DMS153 treated with DMSO at 0.1 percent for 48 hours (cell line): ENCODE data around the gene NRIP1.
"Not testable (repeated sequence)": the region's sequence is repeated elsewhere in the genome, so short reads cannot be mapped to it uniquely, and the experiment has no call there.

Experiments
- DNase-seq: peaks from one replicate; lab custom pipeline; 2025; ENCODE audit not compliant: unreplicated experiment; lab: John Stamatoyannopoulos, UW

NRIP1 gene

GRCh38 chr21:14981246-14981645 is 83.6 kb downstream of the NRIP1 start:
- DNase-seq: no peak

- no peak for DNase-seq
Measured at GRCh38 chr21:14979264-14979663, 85.5 kb downstream of the NRIP1 start.

GRCh38 chr21:14977814-14978213 is 87.0 kb downstream of the NRIP1 start:
- no peak for DNase-seq

- DNase-seq: no peak
Measured at GRCh38 chr21:14975136-14975919, 89.5 kb downstream of the NRIP1 start.

- no peak for DNase-seq
Measured at GRCh38 chr21:14972678-14973077, 92.1 kb downstream of the NRIP1 start.

- no peak for DNase-seq
Measured at GRCh38 chr21:14968821-14969220, 96.0 kb downstream of the NRIP1 start.

- no peak for DNase-seq
Measured at GRCh38 chr21:14968029-14968428, 96.8 kb downstream of the NRIP1 start.

GRCh38 chr21:14964621-14965020 is 100.2 kb downstream of the NRIP1 start:
- DNase-seq: no peak

GRCh38 chr21:14962217-14962616 is 102.6 kb downstream of the NRIP1 start:
- no peak for DNase-seq

GRCh38 chr21:14961502-14961901 is 103.3 kb downstream of the NRIP1 start:
- DNase-seq: no peak

GRCh38 chr21:14959343-14959742 is 105.5 kb downstream of the NRIP1 start:
- no peak for DNase-seq

- no peak for DNase-seq
Measured at GRCh38 chr21:14957836-14958235, 107.0 kb downstream of the NRIP1 start.

- DNase-seq: no peak
Measured at GRCh38 chr21:14956807-14957206, 108.0 kb downstream of the NRIP1 start.

- no peak for DNase-seq
Measured at GRCh38 chr21:14955936-14956520, 108.8 kb downstream of the NRIP1 start.

GRCh38 chr21:14952916-14953315 is 111.9 kb downstream of the NRIP1 start:
- DNase-seq: no peak

- DNase-seq: no peak
Measured at GRCh38 chr21:14949603-14950002, 115.2 kb downstream of the NRIP1 start.

- no peak for DNase-seq
Measured at GRCh38 chr21:14947613-14948160, 117.1 kb downstream of the NRIP1 start.

GRCh38 chr21:14945176-14945575 is 119.6 kb downstream of the NRIP1 start:
- DNase-seq: no peak

GRCh38 chr21:14943616-14944015 is 121.2 kb downstream of the NRIP1 start:
- DNase-seq: no peak

GRCh38 chr21:14942801-14943490 is 121.9 kb downstream of the NRIP1 start:
- peak; percentile 69 for DNase-seq

- DNase-seq: not testable (repeated sequence)
Measured at GRCh38 chr21:14927324-14927723, 137.5 kb downstream of the NRIP1 start.

- DNase-seq: no peak
Measured at GRCh38 chr21:14926186-14926585, 138.6 kb downstream of the NRIP1 start.
